ENCODE results near the gene ARHGAP10. TPM values are rescaled to one million over a fixed set of nuclear protein-coding genes. Genes with fewer than 3 reads are reported as not detected.

The ARHGAP10 gene
- total and polyA plus RNA-seq, 10 of the 15 experiments (the other 5 are each of a cell fraction or from before 2014, with no cell fraction given) = 1.3 to 25.8 (median 17.2) TPM

GRCh38 chr4:147944249-147944648 is 212.4 kb downstream of the ARHGAP10 start (continued):
- no peak for TF ChIP-seq MLLT1 (IDR thresholded peaks at IDR 0.05)
- TF ChIP-seq SMAD1 (IDR thresholded peaks at IDR 0.05; ENCODE audit: low read depth, partially characterized antibody) = no peak
- TF ChIP-seq ZBTB11 (CRISPR knock-in tag; IDR thresholded peaks at IDR 0.05) = no peak
- TF ChIP-seq ZBTB4 (CRISPR knock-in tag; IDR thresholded peaks at IDR 0.05) = no peak
- TF ChIP-seq ZBTB40 (IDR thresholded peaks at IDR 0.05; ENCODE audit: borderline replicate concordance) = no peak
- TF ChIP-seq CREM (IDR thresholded peaks at IDR 0.05; ENCODE audit: low read depth) = peak; percentile 67
- no peak; the same call in 1 of the 2 replicates for TF ChIP-seq PKNOX1 (IDR thresholded peaks at IDR 0.05)
- peak; percentile 86 for TF ChIP-seq CREB1 (IDR thresholded peaks at IDR 0.05; ENCODE audit: low read depth)
- TF ChIP-seq ATF2 (IDR thresholded peaks at IDR 0.05; ENCODE audit: low read length) = 0 out of 2 replicates have a peak, but pooled peaks have one; percentile 32
- TF ChIP-seq SUZ12 (IDR thresholded peaks at IDR 0.05; ENCODE audit: unreplicated experiment) = no peak
- no peak for TF ChIP-seq NFYA (IDR thresholded peaks at IDR 0.05; ENCODE audit: borderline replicate concordance, low read depth, low read length)
- TF ChIP-seq NFYB (IDR thresholded peaks at IDR 0.05; ENCODE audit: insufficient read depth, low read depth, low read length) = no peak
- no peak for TF ChIP-seq SP1 (IDR thresholded peaks at IDR 0.05; ENCODE audit: low read depth, low read length)
- TF ChIP-seq ZNF24 (IDR thresholded peaks at IDR 0.05) = no peak
- no peak for TF ChIP-seq KLF5 (IDR thresholded peaks at IDR 0.05; ENCODE audit: partially characterized antibody)

All from GM12878 (cell line).